H54 (cell line): ENCODE data around the gene PRSS50.

Source experiments
- DNase-seq: peaks from one replicate; pipeline ENCODE4 v3.0.0; 2011; ENCODE audit warnings: low spot score, mixed read lengths; ENCODE audit not compliant: insufficient read length
- FAIRE-seq: peaks from 3 replicates; lab custom pipeline; 2011; peaks lifted over from hg19 to GRCh38; lab: Jason Lieb, UNC
- POLR2A ChIP-seq: IDR thresholded peaks from 2 replicates; pipeline ENCODE4 v1.6.1; 2011; ENCODE audit warnings: low read depth, mild to moderate bottlenecking, low read length

Gene PRSS50

DNA sequence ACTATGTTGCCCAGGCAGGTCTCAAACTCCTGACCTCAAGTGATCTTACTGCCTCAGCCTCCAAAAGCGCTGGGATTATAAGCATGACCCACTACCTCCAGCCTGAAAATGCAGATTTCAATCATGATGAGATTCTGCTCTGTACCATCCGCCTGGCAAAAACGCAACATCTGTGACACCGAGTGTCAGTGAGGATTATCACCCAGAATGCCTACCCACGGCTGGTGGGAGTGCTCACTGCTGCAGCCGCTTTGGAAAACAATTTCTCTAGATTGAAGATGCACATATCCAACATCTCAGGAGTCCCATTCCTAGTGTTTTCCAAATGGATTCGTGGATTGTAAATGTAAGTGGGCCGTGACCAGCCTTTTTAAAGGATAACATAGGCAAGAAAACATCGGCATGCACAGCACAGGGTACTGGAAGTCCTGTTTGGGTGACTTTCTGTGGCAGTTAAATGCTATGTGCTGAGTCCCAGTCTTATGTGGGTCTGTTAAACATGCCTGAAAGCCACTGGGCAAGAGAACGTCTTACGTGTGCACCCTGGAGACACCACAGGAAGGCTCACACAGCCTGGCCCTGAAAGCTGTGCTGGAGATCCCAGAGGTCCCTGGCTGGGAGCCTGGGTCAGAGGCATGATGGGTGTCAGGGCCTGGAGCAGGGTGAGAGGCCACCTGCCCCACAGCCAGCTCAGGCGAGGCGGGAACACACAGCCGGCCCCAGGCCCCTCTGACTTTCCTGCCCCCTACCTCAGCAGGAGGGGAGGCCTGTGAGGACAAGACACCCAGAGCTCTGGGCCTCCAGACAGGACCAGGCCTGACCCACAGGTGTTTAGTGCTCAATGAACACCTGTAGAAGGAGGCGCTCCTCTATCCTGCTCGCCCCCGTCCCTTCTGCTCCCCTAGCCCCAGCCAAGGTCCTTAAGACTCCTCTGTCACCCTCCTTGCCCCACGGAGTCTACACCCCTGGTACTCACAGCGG is 918 bp downstream of the PRSS50 start:
- no peak for TF ChIP-seq POLR2A
- DNase-seq (no peak), FAIRE-seq (no peak)

DNA sequence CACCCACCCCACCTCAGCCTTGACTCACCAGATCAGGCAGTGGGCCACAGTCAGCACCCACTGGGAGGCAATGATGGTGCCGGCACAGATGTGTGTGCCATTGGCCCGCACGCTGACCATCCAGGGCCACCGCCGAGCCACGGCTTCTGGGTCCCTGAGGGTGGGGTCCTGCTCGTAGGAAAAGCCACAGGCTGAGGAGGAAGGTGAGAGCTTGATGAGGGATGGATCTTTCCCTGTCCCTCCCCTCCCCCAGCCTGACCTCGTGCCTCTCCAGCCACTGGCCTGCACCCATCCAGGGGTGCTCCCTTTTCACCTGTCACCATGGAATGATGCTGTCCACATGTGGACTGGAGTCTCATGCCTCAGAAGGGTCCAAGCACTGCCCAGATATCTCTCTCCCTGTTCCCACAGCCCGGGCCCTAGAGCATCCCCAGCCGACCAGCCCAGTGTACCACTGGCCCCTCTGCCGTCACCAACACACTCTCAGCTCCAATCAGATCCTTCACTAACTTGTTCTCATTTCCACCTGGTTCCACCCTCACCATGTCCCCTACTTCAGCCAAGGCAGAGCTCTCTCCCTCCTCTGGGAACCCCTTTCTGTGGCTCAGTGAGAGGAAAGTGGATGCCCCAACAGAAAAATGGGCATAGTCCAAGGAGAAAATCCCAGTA is 2.0 kb downstream of the PRSS50 start:
- DNase-seq: no peak
- TF ChIP-seq POLR2A: no peak

DNA sequence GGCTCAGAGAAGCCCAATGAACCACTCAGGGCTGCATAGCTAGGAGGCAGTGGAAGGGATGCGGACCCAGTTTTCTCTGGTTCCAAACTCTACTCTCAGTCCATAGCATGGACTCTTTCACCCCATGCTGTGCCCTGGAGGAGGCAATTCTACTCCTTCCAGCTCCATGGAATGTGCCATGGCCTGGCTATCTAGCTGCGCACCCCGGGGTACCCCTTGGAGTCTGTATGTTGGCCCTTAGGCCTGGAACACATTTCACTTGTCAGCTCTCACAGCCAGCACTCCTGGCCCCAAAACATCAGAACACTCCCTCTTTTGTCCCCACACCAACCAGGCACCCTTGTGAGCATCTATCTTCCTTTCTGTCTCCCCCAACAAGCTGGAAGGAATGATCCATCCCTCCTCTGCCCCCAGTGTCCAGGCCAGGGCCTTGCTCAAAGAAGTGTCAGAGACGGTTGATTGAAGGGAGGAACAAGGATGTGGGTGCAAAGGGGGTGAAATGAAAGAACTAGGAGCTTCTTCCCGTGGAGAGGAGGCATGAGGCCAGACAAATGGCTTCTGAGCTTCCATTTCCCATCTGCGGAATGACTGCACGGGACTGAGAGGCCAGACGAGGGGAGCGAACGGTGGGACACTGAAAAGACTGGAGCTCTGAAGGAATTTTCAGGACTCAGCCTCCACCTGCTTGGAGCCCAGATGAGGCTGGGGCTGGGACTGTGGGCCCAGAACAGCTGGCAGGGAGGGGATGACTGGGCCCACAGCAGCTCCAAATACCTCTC is 2.8 kb downstream of the PRSS50 start:
- DNase-seq (no peak), FAIRE-seq (no peak)
- no peak for TF ChIP-seq POLR2A

More for the DNA sequence above, 2.0 kb downstream of the PRSS50 start:
- FAIRE-seq: no peak

DNA sequence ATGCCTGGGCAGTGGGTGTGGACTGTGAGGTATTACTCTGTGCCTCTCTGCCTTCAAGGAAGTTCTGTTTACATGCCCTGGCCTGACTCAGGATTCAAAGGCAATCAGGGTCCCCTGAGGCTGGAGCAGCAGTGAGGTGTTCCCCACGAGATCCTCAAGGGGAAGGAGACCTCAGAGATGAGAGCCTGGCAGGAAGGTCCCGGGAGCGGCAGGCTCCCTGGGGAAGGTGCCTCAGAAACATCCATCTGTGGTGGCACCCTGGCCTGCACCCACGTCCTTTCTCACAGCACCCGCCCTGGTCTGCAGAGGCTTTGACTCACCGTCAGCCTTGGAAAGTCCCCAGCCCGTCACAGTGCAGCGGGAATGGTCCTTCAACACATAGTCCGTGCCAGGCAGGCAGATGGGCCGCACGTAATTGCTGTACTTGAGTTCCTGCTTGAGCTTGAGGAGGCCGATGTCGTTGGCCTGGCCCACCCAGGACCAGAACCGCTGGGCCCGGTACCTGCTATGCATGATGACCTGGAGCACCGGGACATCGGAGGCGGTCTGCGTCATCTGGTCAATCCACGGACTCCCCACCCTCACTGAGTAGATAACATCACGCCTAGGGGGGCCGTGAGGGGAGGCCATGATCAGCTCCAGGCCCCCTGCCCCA is 3.6 kb downstream of the PRSS50 start:
- FAIRE-seq: no peak
- TF ChIP-seq POLR2A: no peak
- DNase-seq: peak; percentile 69

DNA sequence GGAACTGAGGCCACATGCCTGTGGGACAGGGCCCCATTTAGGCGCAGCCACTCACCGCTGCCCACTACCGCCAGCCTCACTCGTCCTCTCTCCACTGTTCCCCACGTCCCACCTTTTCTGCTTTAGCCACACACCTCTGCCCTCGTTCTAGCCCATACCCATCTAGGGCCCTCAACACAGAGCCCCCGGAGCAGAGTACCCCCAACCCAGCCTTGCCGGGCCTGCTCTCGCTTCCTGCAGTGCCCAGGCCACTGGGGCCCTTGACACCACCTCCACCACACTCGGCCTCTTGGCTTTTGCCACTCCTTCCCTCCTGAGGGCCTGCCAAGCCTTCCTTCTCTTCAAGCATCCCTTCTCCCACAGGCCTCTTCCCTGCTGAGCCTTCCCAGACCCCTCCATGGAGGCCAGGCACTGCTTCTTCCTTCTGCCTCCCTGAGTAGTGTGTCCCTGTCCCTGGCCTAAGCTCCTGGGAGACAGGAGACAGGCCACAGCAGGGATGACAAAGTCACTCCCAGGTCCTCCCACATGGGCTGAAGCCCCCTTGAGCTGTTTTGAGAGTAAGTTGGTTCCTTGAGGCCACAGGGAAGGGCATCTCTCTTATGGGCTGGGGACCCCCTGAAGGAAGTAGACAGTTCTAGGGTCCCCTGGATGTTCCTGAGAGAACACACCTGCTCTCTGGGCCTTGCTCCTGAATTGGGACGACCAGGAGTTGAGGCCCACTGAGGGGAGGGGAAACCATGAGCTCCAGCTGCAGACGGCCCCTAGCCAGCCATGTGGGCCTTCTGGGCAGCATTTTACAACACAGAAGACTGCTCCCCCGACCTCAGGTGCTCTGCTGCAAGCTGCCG is 4.4 kb downstream of the PRSS50 start:
- no peak for DNase-seq
- no peak for TF ChIP-seq POLR2A
- FAIRE-seq: no peak

DNA sequence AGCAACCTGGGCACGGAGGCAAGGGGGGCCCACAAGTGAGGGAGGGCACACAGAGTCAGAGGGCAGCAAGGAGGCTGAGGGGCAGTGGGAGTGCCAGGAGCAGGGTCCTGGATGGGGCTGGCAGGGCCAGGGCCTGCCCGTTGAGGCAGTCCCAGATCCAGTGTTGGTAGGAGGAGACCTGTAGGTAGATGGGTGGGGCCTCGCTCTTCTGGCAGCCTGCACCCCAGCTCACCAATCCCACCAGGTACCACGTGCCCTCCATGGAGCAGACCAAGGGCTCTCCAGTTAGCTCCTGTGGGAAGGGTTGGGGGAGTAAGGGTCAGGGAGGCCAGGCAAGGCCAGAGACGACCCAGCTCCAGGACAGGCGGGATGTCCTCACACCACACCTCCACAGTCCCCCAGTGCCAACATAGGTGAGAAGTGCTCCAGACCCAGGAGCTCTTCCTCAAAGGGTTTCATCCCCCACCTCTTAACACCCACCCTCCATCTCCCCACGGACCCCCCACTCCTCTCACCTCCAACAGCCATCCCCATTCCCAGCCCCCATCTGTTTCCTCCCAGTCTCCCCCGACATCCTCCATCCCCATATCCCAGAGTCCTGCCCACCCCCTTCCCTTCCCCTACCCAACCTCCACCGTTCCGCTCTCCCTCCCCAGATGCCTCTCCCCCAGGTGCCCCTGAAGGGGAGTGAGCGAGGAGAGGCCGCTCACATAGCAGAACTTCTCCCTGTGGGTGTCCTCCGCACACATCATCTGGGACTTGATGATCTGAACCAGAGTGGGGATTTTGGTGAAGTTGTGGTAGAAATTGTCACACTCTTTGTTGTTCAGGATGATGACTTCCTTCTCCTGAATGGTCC is 5.2 kb downstream of the PRSS50 start:
- no peak for TF ChIP-seq POLR2A
- DNase-seq (no peak), FAIRE-seq (no peak)

DNA sequence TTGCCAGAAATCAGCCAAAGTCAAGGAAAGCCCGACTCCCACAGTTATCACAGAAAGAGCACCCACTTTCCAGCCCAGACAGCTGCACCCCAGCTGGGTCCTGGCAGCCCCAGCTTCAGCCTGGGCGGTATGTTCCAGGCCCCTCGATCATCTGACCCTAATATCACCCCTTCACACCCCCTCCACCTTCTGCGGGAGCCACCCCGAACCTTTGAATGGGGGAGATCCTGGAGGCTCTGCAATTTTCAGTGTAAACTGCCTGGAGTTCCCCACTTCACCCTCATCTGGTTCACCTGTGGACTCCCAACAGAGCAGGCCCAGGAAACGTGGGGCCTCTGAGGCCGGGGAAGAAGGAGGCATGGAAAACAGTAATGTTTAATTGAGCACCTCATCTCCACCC is 5.9 kb downstream of the PRSS50 start:
- no peak for DNase-seq
- no peak for FAIRE-seq
- TF ChIP-seq POLR2A: no peak

DNA sequence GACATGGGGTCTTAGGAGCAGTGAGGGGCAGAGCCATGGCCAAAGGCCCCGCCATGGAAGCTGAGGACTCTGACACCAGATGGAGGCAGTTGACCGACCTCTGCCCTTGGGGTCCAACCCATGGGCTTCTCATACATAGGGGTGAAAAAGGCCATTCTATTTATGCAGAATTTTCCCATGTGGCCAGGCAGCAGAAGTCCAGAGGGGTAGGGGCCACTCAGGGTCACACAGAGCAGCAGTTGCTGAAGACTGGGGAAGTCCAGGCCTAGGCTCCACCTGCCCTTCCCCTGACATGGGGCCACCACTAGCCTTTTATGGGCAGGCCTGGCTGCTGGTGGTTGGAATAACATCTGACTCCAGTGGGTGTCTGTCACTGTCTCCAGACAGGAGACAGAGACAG is 6.4 kb downstream of the PRSS50 start:
- FAIRE-seq (no peak), DNase-seq (no peak)
- no peak for TF ChIP-seq POLR2A

DNA sequence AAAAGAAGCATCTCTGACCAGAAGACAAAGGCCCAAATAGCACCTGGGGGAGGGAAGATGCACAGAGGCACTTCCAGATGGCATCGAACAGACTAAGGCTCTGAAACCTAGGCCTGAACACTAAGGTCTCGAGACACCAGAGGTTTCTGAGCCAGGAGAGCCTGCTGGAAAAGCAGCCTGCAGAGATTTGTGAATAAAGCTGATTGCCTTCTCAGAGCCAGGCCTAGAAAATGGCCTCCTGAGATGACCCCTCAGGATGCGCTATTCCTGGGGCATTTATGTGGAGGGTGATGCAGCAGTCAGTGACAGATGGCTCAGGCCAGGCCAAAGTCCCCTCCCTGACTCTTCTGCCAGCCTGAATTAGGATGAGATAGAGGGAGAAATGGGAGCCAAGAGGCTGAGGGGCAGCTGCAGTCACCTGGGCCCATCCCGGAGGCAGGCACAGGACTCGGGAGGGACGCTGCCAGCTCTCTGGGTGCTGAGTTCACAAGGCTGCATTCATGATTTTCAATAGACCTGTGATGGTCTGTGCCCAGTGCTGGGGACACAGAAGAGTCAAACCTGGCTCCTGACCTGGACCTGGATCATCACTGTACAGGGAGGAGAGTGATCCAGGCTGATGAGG is 6.9 kb downstream of the PRSS50 start:
- TF ChIP-seq POLR2A: no peak
- DNase-seq (no peak), FAIRE-seq (no peak)

DNA sequence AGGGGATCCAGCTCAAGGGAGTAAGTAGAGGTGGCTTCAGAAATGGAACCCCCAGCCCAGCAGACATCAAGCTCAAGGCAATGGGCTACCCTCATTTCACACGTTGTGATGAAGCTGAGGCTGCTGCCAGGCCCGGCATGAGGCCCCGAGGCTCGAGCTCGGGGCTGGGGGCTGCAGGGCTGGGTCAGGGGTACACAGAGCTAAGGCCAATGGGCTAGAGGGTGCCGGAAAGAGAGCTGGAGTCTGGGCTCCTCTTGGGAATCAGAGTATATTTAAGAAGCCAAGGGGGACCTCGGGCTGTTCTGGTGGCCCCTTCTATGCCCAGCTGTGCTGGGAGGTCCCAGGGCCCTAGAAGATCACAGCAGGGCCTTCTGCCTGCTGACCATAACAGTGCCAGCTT is 7.4 kb downstream of the PRSS50 start:
- FAIRE-seq (no peak), DNase-seq (no peak)
- no peak for TF ChIP-seq POLR2A

DNA sequence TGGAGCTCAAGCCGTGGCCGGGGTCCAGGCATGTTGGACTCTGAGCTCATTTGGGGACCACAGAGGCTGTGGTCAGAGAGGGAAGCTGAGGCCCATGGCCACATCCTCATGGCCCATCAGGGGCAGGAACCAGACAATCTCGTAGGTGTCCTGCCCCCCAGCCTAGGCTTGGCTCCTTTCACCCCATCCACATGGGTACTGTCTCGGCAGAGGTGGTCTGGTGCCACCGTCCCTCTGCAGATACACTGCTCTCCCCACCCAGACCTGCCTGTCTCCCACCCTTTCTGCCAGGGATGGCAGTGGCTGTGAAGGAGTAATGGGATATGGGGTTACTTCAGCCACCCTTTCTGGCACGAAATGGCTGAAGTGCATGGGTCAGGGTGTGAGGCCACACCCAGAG is 7.9 kb downstream of the PRSS50 start:
- no peak for TF ChIP-seq POLR2A
- FAIRE-seq: no peak
- DNase-seq: no peak
